Ishikawa (cell line): ENCODE data around the gene HOXA3.

Source experiments
- CEBPB ChIP-seq: IDR thresholded peaks from 2 replicates; pipeline ENCODE4 v1.6.1; 2012
- EP300 ChIP-seq: IDR thresholded peaks from 2 replicates; pipeline ENCODE4 v1.6.1; 2012; ENCODE audit warnings: borderline replicate concordance
- MAX ChIP-seq: IDR thresholded peaks from 2 replicates; pipeline ENCODE4 v1.6.1; 2012
- RAD21 ChIP-seq: IDR thresholded peaks from 2 replicates; pipeline ENCODE4 v1.6.1; 2012; ENCODE audit warnings: low read depth
- REST ChIP-seq: IDR thresholded peaks from 2 replicates; pipeline ENCODE4 v1.6.1; 2012; ENCODE audit warnings: low read depth, mild to moderate bottlenecking
- YY1 ChIP-seq: IDR thresholded peaks from 2 replicates; pipeline ENCODE4 v1.6.1; 2012; ENCODE audit warnings: low read depth

- TF ChIP-seq YY1: no peak
- TF ChIP-seq MAX: no peak
- TF ChIP-seq REST: no peak
- TF ChIP-seq EP300: no peak
- TF ChIP-seq RAD21: no peak
- no peak for TF ChIP-seq CEBPB
These were observed 71.4 kb downstream of the HOXA3 start for GRCh38 chr7:27080844-27081436.
